Uterus (tissue), 4 donors: Measurements from ENCODE around the gene CTNND2. TPM values are rescaled to one million over a fixed set of nuclear protein-coding genes. Genes with fewer than 3 reads are reported as not detected.

Experiments
- DNase-seq, 2 donors: peaks; one replicate each; pipeline ENCODE4 v3.0.0-alpha.2; 2019 to 2020
- H3K27ac ChIP-seq, 2 donors: fragments of 200-600 bp; sonication (generic); 1 replicate in 1 of 2; 2 replicates in 1 of 2; pipeline ENCODE4 v1.5.1; 2016 to 2018
- H3K27me3 ChIP-seq, 2 donors: fragments of 200-600 bp; sonication (generic); one replicate each; pipeline ENCODE4 v1.5.1; 2018 to 2019; ENCODE audit warnings: control low read depth in 1 of 2
- H3K36me3 ChIP-seq, 2 donors: fragments of 200-600 bp; sonication (generic); one replicate each; pipeline ENCODE4 v1.5.1; 2019; ENCODE audit warnings: control low read depth in 1 of 2
- H3K4me1 ChIP-seq, 2 donors: fragments of 200-600 bp; sonication (generic); one replicate each; pipeline ENCODE4 v1.5.1; 2018 to 2019; ENCODE audit warnings: control low read depth in 1 of 2
- H3K4me3 ChIP-seq, 2 donors: fragments of 200-600 bp; sonication (generic); 1 replicate in 1 of 2; 2 replicates in 1 of 2; pipeline ENCODE4 v1.5.1; 2018 to 2019; ENCODE audit warnings: mild to moderate bottlenecking in 1 of 2
- H3K9me3 ChIP-seq, 2 donors: fragments of 200-600 bp; sonication (generic); one replicate each; pipeline ENCODE4 v1.5.1; 2019; ENCODE audit warnings: control low read depth in 1 of 2
- POLR2A ChIP-seq, 2 donors: fragments of 450-650 bp; IDR thresholded peaks; one replicate each; pipeline ENCODE4 v1.6.1; 2016; ENCODE audit warnings: antibody characterized with exemption in 2 of 2, mild to moderate bottlenecking in 1 of 2, moderate library complexity in 1 of 2
- intact Hi-C: fragments of 100-400 bp; cut with DNase I; formaldehyde crosslinking; loops from one replicate; pipeline ENCODE4 v1.15.1; 2023; ENCODE audit warnings: low total_unique reads
- small RNA-seq: library from RNA; depleted of rRNA; stranded (forward); fragments of <200 nt; gene quantifications from one replicate; pipeline ENCODE3, GENCODE V24; 2016
- total RNA-seq, 4 donors: library from RNA; depleted of rRNA in 3 of 4; stranded (reverse); fragments of >200 nt in 3 of 4; gene quantifications; one replicate each; pipeline versions ENCODE4 v1.1.0 to v1.2.4, GENCODE V29; 2014 to 2023
- TF ChIP-seq, protein P1 (sequence below), 4 experiments: fragments of 200-600 bp in 2 of 4; fragments of 450-650 bp in 2 of 4; sonication (generic) in 2 of 4; IDR thresholded peaks; one replicate each; pipeline ENCODE4 v1.5.1; 2016 to 2019; ENCODE audit warnings: antibody characterized with exemption in 4 of 4, mild to moderate bottlenecking in 2 of 4, moderate library complexity in 1 of 4
- donor health status: DM: yes; HTN: yes; CAD: no.

CTNND2 gene
- total RNA-seq, 4 donors from 2014 or later, result 0.49 to 1.2 TPM; not detected in 2

- no peak for DNase-seq
- H3K27ac ChIP-seq, result no peak overlapping the region
- intact Hi-C loops, result no loop called here
Measured at GRCh38 chr5:10934783-10935355, 969.4 kb downstream of the CTNND2 start.

DNA sequence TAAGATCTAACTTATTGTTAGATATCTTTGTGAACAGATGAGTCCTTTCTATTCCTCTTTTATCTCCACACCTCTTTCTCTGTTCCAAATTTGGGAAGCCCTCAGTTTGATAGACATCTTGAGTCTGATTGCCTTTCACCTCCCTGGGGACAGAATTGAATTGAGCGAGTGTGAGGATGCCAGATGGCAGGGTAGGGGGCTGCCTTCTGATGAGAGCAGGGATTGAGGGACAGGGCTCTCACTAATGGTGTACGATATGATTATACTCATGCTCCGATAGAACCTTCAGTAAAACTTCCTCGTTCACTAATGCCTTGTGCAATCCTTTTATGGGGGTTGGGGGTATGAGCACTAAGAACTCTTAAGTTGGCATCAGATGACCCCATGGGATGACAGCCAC is 971.1 kb downstream of the CTNND2 start:
- Histone ChIP-seq H3K27me3 (no peaks in the 10 kb centered on the region), H3K27ac (no peak overlapping the region), H3K4me1 (no peaks in the 10 kb centered on the region)

More at GRCh38 chr5:10934783-10935355, 969.4 kb downstream of the CTNND2 start:
- no peak overlapping the region for H3K4me3 ChIP-seq
- no peaks in the 10 kb centered on the region for H3K9me3 ChIP-seq
- no peaks in the 10 kb centered on the region for H3K4me1 ChIP-seq
- H3K36me3 ChIP-seq, result no peaks in the 10 kb centered on the region
- TF ChIP-seq POLR2A (IDR thresholded peaks at IDR 0.05), result no peak
- TF ChIP-seq, protein P1, sequence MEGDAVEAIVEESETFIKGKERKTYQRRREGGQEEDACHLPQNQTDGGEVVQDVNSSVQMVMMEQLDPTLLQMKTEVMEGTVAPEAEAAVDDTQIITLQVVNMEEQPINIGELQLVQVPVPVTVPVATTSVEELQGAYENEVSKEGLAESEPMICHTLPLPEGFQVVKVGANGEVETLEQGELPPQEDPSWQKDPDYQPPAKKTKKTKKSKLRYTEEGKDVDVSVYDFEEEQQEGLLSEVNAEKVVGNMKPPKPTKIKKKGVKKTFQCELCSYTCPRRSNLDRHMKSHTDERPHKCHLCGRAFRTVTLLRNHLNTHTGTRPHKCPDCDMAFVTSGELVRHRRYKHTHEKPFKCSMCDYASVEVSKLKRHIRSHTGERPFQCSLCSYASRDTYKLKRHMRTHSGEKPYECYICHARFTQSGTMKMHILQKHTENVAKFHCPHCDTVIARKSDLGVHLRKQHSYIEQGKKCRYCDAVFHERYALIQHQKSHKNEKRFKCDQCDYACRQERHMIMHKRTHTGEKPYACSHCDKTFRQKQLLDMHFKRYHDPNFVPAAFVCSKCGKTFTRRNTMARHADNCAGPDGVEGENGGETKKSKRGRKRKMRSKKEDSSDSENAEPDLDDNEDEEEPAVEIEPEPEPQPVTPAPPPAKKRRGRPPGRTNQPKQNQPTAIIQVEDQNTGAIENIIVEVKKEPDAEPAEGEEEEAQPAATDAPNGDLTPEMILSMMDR (IDR thresholded peaks at IDR 0.05), result no peak
- no peaks in the 10 kb centered on the region for H3K27me3 ChIP-seq

GRCh38 chr5:10932426-10932825 is 971.8 kb downstream of the CTNND2 start:
- no peaks in the 10 kb centered on the region for H3K4me1 ChIP-seq
- TF ChIP-seq, protein P1 (IDR thresholded peaks at IDR 0.05), result no peak
- TF ChIP-seq POLR2A (IDR thresholded peaks at IDR 0.05), result no peak
- H3K9me3 ChIP-seq, result no peaks in the 10 kb centered on the region
- H3K27ac ChIP-seq, result no peak overlapping the region
- no peak overlapping the region for H3K4me3 ChIP-seq
- intact Hi-C loops, result no loop called here
- DNase-seq, result no peak
- H3K36me3 ChIP-seq, result no peaks in the 10 kb centered on the region
- H3K27me3 ChIP-seq, result no peaks in the 10 kb centered on the region

More for the DNA sequence above, 971.1 kb downstream of the CTNND2 start:
- DNase-seq, result no peak
- Histone ChIP-seq H3K9me3 (no peaks in the 10 kb centered on the region), H3K4me3 (no peak overlapping the region), H3K36me3 (no peaks in the 10 kb centered on the region)
- intact Hi-C loops, result no loop called here
- TF ChIP-seq, protein P1 (IDR thresholded peaks at IDR 0.05), result no peak
- TF ChIP-seq POLR2A (IDR thresholded peaks at IDR 0.05), result no peak

- H3K9me3 ChIP-seq, result no peaks in the 10 kb centered on the region
- no peak overlapping the region for H3K4me3 ChIP-seq
- intact Hi-C loops, result no loop called here
Measured at GRCh38 chr5:10927608-10928007, 976.6 kb downstream of the CTNND2 start.

GRCh38 chr5:10923310-10923709 is 980.9 kb downstream of the CTNND2 start:
- intact Hi-C loops, result no loop called here
- H3K9me3 ChIP-seq, result no peaks in the 10 kb centered on the region
- H3K36me3 ChIP-seq, result no peaks in the 10 kb centered on the region
- no peak for TF ChIP-seq POLR2A (IDR thresholded peaks at IDR 0.05)
- TF ChIP-seq, protein P1 (IDR thresholded peaks at IDR 0.05), result no peak
- H3K27ac ChIP-seq, result no peak overlapping the region
- no peak overlapping the region for H3K4me3 ChIP-seq
- no peaks in the 10 kb centered on the region for H3K4me1 ChIP-seq
- no peaks in the 10 kb centered on the region for H3K27me3 ChIP-seq
- no peak for DNase-seq

More at GRCh38 chr5:10927608-10928007, 976.6 kb downstream of the CTNND2 start:
- Histone ChIP-seq H3K27ac (no peak overlapping the region), H3K27me3 (no peaks in the 10 kb centered on the region), H3K36me3 (no peaks in the 10 kb centered on the region), H3K4me1 (no peaks in the 10 kb centered on the region)
- TF ChIP-seq, protein P1 (IDR thresholded peaks at IDR 0.05), result no peak
- no peak for TF ChIP-seq POLR2A (IDR thresholded peaks at IDR 0.05)
- no peak for DNase-seq

Small RNA genes within 50 kb of the gene (small RNA-seq; reads per million reads assigned to genes)
- gene RNU6-429P, result not detected
